IMR-90 (cell line): ENCODE measurements around the gene CLC. TPM values are rescaled to one million over a fixed set of nuclear protein-coding genes. Genes with fewer than 3 reads are reported as not detected.

Source experiments
- ATAC-seq: fragments of 200-7000 bp; cut with Tn5 transposase; 2 replicates; pipeline ENCODE4 v1.9.1; 2020; ENCODE audit warnings: low read depth, mild to moderate bottlenecking, moderate library complexity
- BruUV-seq: library from RNA; stranded (reverse); fragments of 400-500 nt; replicated peaks from 2 replicates; lab custom pipeline; 2021; lab: Mats Ljungman, UMichigan
- CTCF ChIA-PET: fragments of 300-600 bp; formaldehyde crosslinking; extraction: SDS; loops from one replicate; lab custom pipeline; 2021; ENCODE audit warnings: antibody characterized with exemption; lab: Yijun Ruan, JAX
- POLR2A ChIA-PET: fragments of 300-600 bp; sonication (Branson Sonifier 250); formaldehyde crosslinking; loops from one replicate; lab custom pipeline; 2022; ENCODE audit warnings: antibody characterized with exemption; ENCODE audit not compliant: unreplicated experiment; lab: Charles Lee
- DNase-seq: peaks from one replicate; pipeline ENCODE4 v3.0.0; 2013
- H2AFZ ChIP-seq: replicated peaks from 2 replicates; pipeline ENCODE3; 2013; ENCODE audit warnings: low read length, mild to moderate bottlenecking; ENCODE audit not compliant: poor library complexity
- H2AK5ac ChIP-seq: 2 replicates; pipeline ENCODE4 v1.6.1; 2013; ENCODE audit warnings: low read depth, low read length, inconsistent platforms
- H2AK9ac ChIP-seq: replicated peaks from 2 replicates; pipeline ENCODE3; 2013; ENCODE audit warnings: mild to moderate bottlenecking, low read depth, low read length, moderate library complexity; ENCODE audit not compliant: poor library complexity
- H2BK120ac ChIP-seq: 2 replicates; pipeline ENCODE4 v1.6.1; 2013; ENCODE audit warnings: low read depth, low read length, inconsistent platforms
- H2BK15ac ChIP-seq: 3 replicates; pipeline ENCODE4 v1.6.1; 2013; ENCODE audit warnings: low read depth, low read length, inconsistent platforms
- H2BK20ac ChIP-seq: 2 replicates; pipeline ENCODE4 v1.6.1; 2013; ENCODE audit warnings: low read depth, mild to moderate bottlenecking, inconsistent platforms, low read length, moderate library complexity
- H2BK5ac ChIP-seq: 2 replicates; pipeline ENCODE4 v1.6.1; 2013; ENCODE audit warnings: mild to moderate bottlenecking, low read depth, low read length, inconsistent platforms; ENCODE audit not compliant: poor library complexity, severe bottlenecking
- H3K14ac ChIP-seq: replicated peaks from 2 replicates; pipeline ENCODE4 v1.6.1; 2013; ENCODE audit warnings: low read depth, low read length, inconsistent platforms
- H3K18ac ChIP-seq: 2 replicates; pipeline ENCODE4 v1.6.1; 2013; ENCODE audit warnings: low read depth, low read length, control low read depth
- H3K23ac ChIP-seq: 2 replicates; pipeline ENCODE4 v1.6.1; 2013; ENCODE audit warnings: low read depth, low read length, inconsistent platforms
- H3K27ac ChIP-seq: 2 replicates; pipeline ENCODE4 v1.5.1; 2013; ENCODE audit warnings: mild to moderate bottlenecking, control low read depth, low read length; ENCODE audit not compliant: insufficient read depth
- H3K27me3 ChIP-seq: 2 replicates; pipeline ENCODE4 v1.6.1; 2013; ENCODE audit warnings: low read length; ENCODE audit not compliant: control insufficient read depth, insufficient read depth
- H3K36me3 ChIP-seq: 2 replicates; pipeline ENCODE4 v1.6.1; 2013; ENCODE audit warnings: low read length, mixed read lengths; ENCODE audit not compliant: control insufficient read depth, insufficient read depth
- H3K4ac ChIP-seq: 2 replicates; pipeline ENCODE4 v1.6.1; 2013; ENCODE audit warnings: low read depth, low read length, inconsistent platforms
- H3K4me1 ChIP-seq: 2 replicates; pipeline ENCODE4 v1.6.1; 2013; ENCODE audit warnings: low read length, mixed read lengths; ENCODE audit not compliant: control insufficient read depth, insufficient read depth
- H3K4me2 ChIP-seq: 2 replicates; pipeline ENCODE4 v1.6.1; 2013; ENCODE audit warnings: low read depth, mild to moderate bottlenecking, control low read depth, low read length, moderate library complexity
- H3K4me3 ChIP-seq: 2 replicates; pipeline ENCODE4 v1.5.1; 2013; ENCODE audit warnings: low read depth, mild to moderate bottlenecking, control low read depth, low read length, moderate library complexity; ENCODE audit not compliant: insufficient read depth
- H3K56ac ChIP-seq: 2 replicates; pipeline ENCODE4 v1.6.1; 2013; ENCODE audit warnings: low read length, inconsistent platforms; ENCODE audit not compliant: insufficient read depth; ENCODE audit errors: extremely low read depth
- H3K79me1 ChIP-seq, 2 experiments: 2 replicates each; pipeline ENCODE4 v1.6.1; 2013; ENCODE audit warnings: low read length in 2 of 2, inconsistent platforms in 1 of 2, low read depth in 1 of 2
- H3K9ac ChIP-seq: 2 replicates; pipeline ENCODE4 v1.6.1; 2013; ENCODE audit warnings: low read depth, low read length, control low read depth
- H3K9me1 ChIP-seq: 2 replicates; pipeline ENCODE4 v1.6.1; 2013; ENCODE audit warnings: low read length, inconsistent platforms; ENCODE audit not compliant: insufficient read depth
- H3K9me3 ChIP-seq: 2 replicates; pipeline ENCODE4 v1.6.1; 2013; ENCODE audit warnings: low read length; ENCODE audit not compliant: control insufficient read depth, insufficient read depth
- H4K20me1 ChIP-seq: 2 replicates; pipeline ENCODE4 v1.6.1; 2013; ENCODE audit warnings: low read length, inconsistent platforms; ENCODE audit not compliant: insufficient read depth
- H4K5ac ChIP-seq: 2 replicates; pipeline ENCODE4 v1.6.1; 2013; ENCODE audit warnings: mild to moderate bottlenecking, low read depth, low read length, control low read depth
- H4K8ac ChIP-seq, 2 experiments: 2 replicates each; pipeline ENCODE4 v1.6.1; 2013; ENCODE audit warnings: low read depth in 2 of 2, low read length in 2 of 2, control low read depth in 1 of 2, inconsistent platforms in 1 of 2
- H4K91ac ChIP-seq: 2 replicates; pipeline ENCODE4 v1.6.1; 2013; ENCODE audit warnings: low read depth, low read length, inconsistent platforms; ENCODE audit not compliant: insufficient read depth
- BHLHE40 ChIP-seq: fragments of 150-350 bp; IDR thresholded peaks from 2 replicates; pipeline ENCODE4 v1.6.1; 2016; ENCODE audit warnings: mild to moderate bottlenecking, low read depth, low read length
- CEBPB ChIP-seq: IDR thresholded peaks from 2 replicates; pipeline ENCODE4 v1.6.1; 2012; ENCODE audit warnings: low read depth, low read length, improper control_type of control experiment
- CHD1 ChIP-seq: IDR thresholded peaks from 2 replicates; pipeline ENCODE4 v1.6.1; 2012; ENCODE audit warnings: low read depth, low read length, improper control_type of control experiment
- CTCF ChIP-seq: conservative IDR thresholded peaks from 2 replicates; pipeline ENCODE4 v1.5.1; 2012; ENCODE audit warnings: mild to moderate bottlenecking, low read depth, low read length, improper control_type of control experiment
- FOS ChIP-seq: fragments of 150-350 bp; IDR thresholded peaks from 2 replicates; pipeline ENCODE4 v1.6.1; 2016; ENCODE audit warnings: low read depth, low read length
- MAFK ChIP-seq: IDR thresholded peaks from 2 replicates; pipeline ENCODE4 v1.6.1; 2012; ENCODE audit warnings: low read depth, low read length, improper control_type of control experiment
- MAZ ChIP-seq: IDR thresholded peaks from 2 replicates; pipeline ENCODE4 v1.6.1; 2012; ENCODE audit warnings: low read depth, mild to moderate bottlenecking, low read length, improper control_type of control experiment, moderate library complexity, borderline replicate concordance
- MXI1 ChIP-seq: IDR thresholded peaks from 2 replicates; pipeline ENCODE4 v1.6.1; 2012; ENCODE audit warnings: low read depth, mild to moderate bottlenecking, low read length, moderate library complexity, borderline replicate concordance
- NFE2L2 ChIP-seq: fragments of 150-350 bp; IDR thresholded peaks from 2 replicates; pipeline ENCODE4 v1.6.1; 2016; ENCODE audit warnings: low read depth, mild to moderate bottlenecking, low read length
- POLR2A ChIP-seq: IDR thresholded peaks from 2 replicates; pipeline ENCODE4 v1.6.1; 2012; ENCODE audit warnings: mild to moderate bottlenecking, low read depth, low read length
- RAD21 ChIP-seq: IDR thresholded peaks from 2 replicates; pipeline ENCODE4 v1.6.1; 2012; ENCODE audit warnings: low read length, improper control_type of control experiment
- RCOR1 ChIP-seq: IDR thresholded peaks from 2 replicates; pipeline ENCODE4 v1.6.1; 2012; ENCODE audit warnings: mild to moderate bottlenecking, low read length, improper control_type of control experiment; ENCODE audit not compliant: insufficient replicate concordance
- RFX5 ChIP-seq: IDR thresholded peaks from 2 replicates; pipeline ENCODE4 v1.8.0; 2012; ENCODE audit warnings: low read depth, mild to moderate bottlenecking, low read length, moderate library complexity
- SMC3 ChIP-seq: fragments of 150-350 bp; IDR thresholded peaks from 2 replicates; pipeline ENCODE4 v1.6.1; 2016; ENCODE audit warnings: low read depth, mild to moderate bottlenecking, antibody characterized with exemption, low read length, moderate library complexity
- USF2 ChIP-seq: fragments of 150-350 bp; IDR thresholded peaks from 2 replicates; pipeline ENCODE4 v1.6.1; 2017; ENCODE audit warnings: mild to moderate bottlenecking, antibody characterized with exemption, low read length, low read depth
- WGBS, 2 experiments: methylation state at CpG; one replicate each; pipeline versions ENCODE4 v1.1.5 to v1.1.7; 2013; ENCODE audit warnings: missing lambda C conversion rate in 2 of 2; ENCODE audit not compliant: insufficient read length in 1 of 2; ENCODE audit errors: extremely low coverage in 2 of 2; 5-methylcytosine and 5-hydroxymethylcytosine counted together
- dilution Hi-C: fragments of 300-500 bp; cut with HindIII; formaldehyde crosslinking; loops from one replicate; pipeline ENCODE4 v1.14.3; 2018; ENCODE audit warnings: low sequenced_read_pairs; ENCODE audit not compliant: unreplicated experiment
- in situ Hi-C: fragments of 300-500 bp; cut with MboI; formaldehyde crosslinking; loops from 3 replicates; pipeline ENCODE4 v1.14.3; 2019; ENCODE audit warnings: low sequenced_read_pairs, inconsistent platforms, mixed read lengths
- intact Hi-C: fragments of 100-400 bp; cut with micrococcal nuclease; formaldehyde crosslinking; loops from 2 replicates; pipeline ENCODE4 v1.10.0; 2022
- polyA plus RNA-seq, 3 experiments: library from polyadenylated mRNA; depleted of rRNA; stranded (reverse); fragments of >200 nt; gene quantifications; 2 replicates each; pipeline ENCODE4 v1.2.3, GENCODE V29; 2012; ENCODE audit warnings: low replicate concordance in 1 of 3
- total RNA-seq: library from RNA; depleted of rRNA; stranded (reverse); fragments of >200 nt; gene quantifications from 2 replicates; pipeline ENCODE4 v1.2.3, GENCODE V29; 2012

CLC gene
- total and polyA plus RNA-seq, 2 of the 4 experiments (the other 2 are of a cell fraction): not detected

DNA sequence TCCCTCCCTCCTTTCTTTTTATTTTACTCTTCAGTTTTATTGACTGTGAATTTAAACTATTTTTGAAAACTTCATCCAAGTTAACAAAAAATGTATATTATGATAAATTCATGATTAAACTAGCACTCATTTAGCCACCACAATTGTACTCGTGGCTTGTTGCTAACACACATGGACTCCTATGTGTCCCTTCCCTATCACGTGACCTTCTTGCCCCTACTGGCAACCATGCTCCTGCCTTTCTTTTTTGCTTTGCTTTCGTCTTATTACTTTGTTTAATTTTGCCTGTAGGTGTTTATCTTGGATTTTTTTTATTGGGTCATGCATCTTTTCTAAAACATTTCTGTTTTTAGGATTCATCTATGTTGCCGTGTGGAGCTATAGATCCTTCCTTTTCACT lies 8.2 kb downstream of the CLC start:
- Histone ChIP-seq H4K8ac (no peak overlapping the region), H4K91ac (no peak overlapping the region), H3K9ac (no peak overlapping the region), H3K4me1 (no peaks in the 10 kb centered on the region), H4K20me1 (no peaks in the 10 kb centered on the region), H3K4me2 (no peak overlapping the region), H3K4me3 (no peak overlapping the region), H4K5ac (no peak overlapping the region), H3K27ac (no peak overlapping the region), H3K4ac (no peak overlapping the region), H2BK15ac (no peak overlapping the region), H3K27me3 (no peaks in the 10 kb centered on the region), H2BK5ac (no peak overlapping the region), H3K79me1 (no peaks in the 10 kb centered on the region), H3K23ac (no peak overlapping the region), H3K9me1 (no peaks in the 10 kb centered on the region), H2BK120ac (no peak overlapping the region), H2BK20ac (no peak overlapping the region), H3K56ac (no peak overlapping the region), H2AK9ac (no peak overlapping the region), H3K36me3 (no peaks in the 10 kb centered on the region), H2AFZ (no peak overlapping the region), H3K9me3 (no peaks in the 10 kb centered on the region), H2AK5ac (no peak overlapping the region), H3K18ac (no peak overlapping the region), H3K14ac (no peak overlapping the region)
- in situ Hi-C loops: no loop called here
- ChIA-PET POLR2A (no interaction called here), CTCF (no interaction called here)
- intact Hi-C loops: no loop called here
- no peak for TF ChIP-seq CEBPB
- TF ChIP-seq CTCF: no peak
- TF ChIP-seq POLR2A: no peak
- no peak for TF ChIP-seq RFX5
- no peak for TF ChIP-seq SMC3
- no peak for TF ChIP-seq RCOR1
- no peak for TF ChIP-seq RAD21
- no peak for TF ChIP-seq MAFK
- no peak for TF ChIP-seq MAZ
- no peak for TF ChIP-seq CHD1
- no peak for TF ChIP-seq BHLHE40
- TF ChIP-seq USF2: no peak
- no peak for TF ChIP-seq FOS
- no peak for TF ChIP-seq MXI1
- no peak for TF ChIP-seq NFE2L2
- no TSS peak for BruUV-seq
- dilution Hi-C loops: no loop called here
- DNase-seq (no peak), ATAC-seq (no peak)
- WGBS, 2 experiments: no CpG with 5 or more reads among the region's 4 CpGs
